Parathyroid adenoma (tissue), 2 donors: ENCODE results near the gene FCHSD1.

Experiments
- H2AFZ ChIP-seq: fragments of 300-600 bp; sonication (generic); one replicate; pipeline ENCODE4 v1.7.0; 2017; ENCODE audit warnings: antibody characterized with exemption, mild to moderate bottlenecking
- H3K27ac ChIP-seq: fragments of 300-600 bp; sonication (generic); one replicate; pipeline ENCODE4 v1.7.0; 2017
- H3K27me3 ChIP-seq: fragments of 300-600 bp; sonication (generic); one replicate; pipeline ENCODE4 v1.7.0; 2017; ENCODE audit warnings: low read length; ENCODE audit not compliant: control insufficient read depth, insufficient read depth
- H3K36me3 ChIP-seq: fragments of 300-600 bp; sonication (generic); one replicate; pipeline ENCODE4 v1.7.0; 2017; ENCODE audit warnings: low read length; ENCODE audit not compliant: control insufficient read depth, insufficient read depth
- H3K4me1 ChIP-seq: fragments of 300-600 bp; sonication (generic); one replicate; pipeline ENCODE4 v1.7.0; 2017; ENCODE audit warnings: control low read depth
- H3K4me2 ChIP-seq: fragments of 300-600 bp; sonication (generic); one replicate; pipeline ENCODE4 v1.7.0; 2017; ENCODE audit warnings: low read length
- H3K4me3 ChIP-seq: fragments of 300-600 bp; sonication (generic); one replicate; pipeline ENCODE4 v1.7.0; 2017; ENCODE audit warnings: low read depth, low read length
- H3K79me2 ChIP-seq: fragments of 300-600 bp; sonication (generic); one replicate; pipeline ENCODE4 v1.7.0; 2017; ENCODE audit warnings: control low read depth
- H3K9ac ChIP-seq: fragments of 300-600 bp; sonication (generic); one replicate; pipeline ENCODE4 v1.7.0; 2017; ENCODE audit warnings: mild to moderate bottlenecking
- H3K9me3 ChIP-seq: fragments of 300-600 bp; sonication (generic); one replicate; pipeline ENCODE4 v1.7.0; 2017; ENCODE audit warnings: low read length; ENCODE audit not compliant: control insufficient read depth
- CTCF ChIP-seq: fragments of 300-600 bp; sonication (generic); IDR thresholded peaks from one replicate; pipeline ENCODE4 v1.7.0; 2017; ENCODE audit warnings: antibody characterized with exemption, mild to moderate bottlenecking
- donor health status: primary hyperparathyroidism.

The FCHSD1 gene

GRCh38 chr5:141608046-141608445 is 43.2 kb downstream of the FCHSD1 start:
- H3K9me3 ChIP-seq = no peaks in the 10 kb centered on the region
- H3K27ac ChIP-seq = no peak overlapping the region
- peaks cover 2% of the 10 kb centered on the region for H3K4me1 ChIP-seq
- peaks cover 48% of the 10 kb centered on the region for H3K79me2 ChIP-seq
- no peak overlapping the region for H3K4me3 ChIP-seq
- no peak overlapping the region for H3K9ac ChIP-seq
- no peak overlapping the region for H3K4me2 ChIP-seq
- no peak overlapping the region for H2AFZ ChIP-seq
- H3K27me3 ChIP-seq = no peaks in the 10 kb centered on the region
- TF ChIP-seq CTCF = no peak
- no peaks in the 10 kb centered on the region for H3K36me3 ChIP-seq

- Histone ChIP-seq H3K4me3 (no peak overlapping the region), H3K27ac (peak overlapping the region; percentile 20), H3K9ac (no peak overlapping the region)
Measured at GRCh38 chr5:141605523-141606277, 45.5 kb downstream of the FCHSD1 start.

GRCh38 chr5:141603923-141604717 is 47.1 kb downstream of the FCHSD1 start:
- Histone ChIP-seq H3K36me3 (no peaks in the 10 kb centered on the region), H3K4me3 (no peak overlapping the region), H3K27ac (peak overlapping the region; percentile 46), H3K9me3 (no peaks in the 10 kb centered on the region), H3K27me3 (no peaks in the 10 kb centered on the region), H3K4me2 (no peak overlapping the region), H3K79me2 (peaks cover 43% of the 10 kb centered on the region), H3K4me1 (no peaks in the 10 kb centered on the region), H3K9ac (no peak overlapping the region), H2AFZ (no peak overlapping the region)
- no peak for TF ChIP-seq CTCF

More at GRCh38 chr5:141605523-141606277, 45.5 kb downstream of the FCHSD1 start:
- Histone ChIP-seq H3K27me3 (no peaks in the 10 kb centered on the region), H2AFZ (no peak overlapping the region), H3K9me3 (no peaks in the 10 kb centered on the region), H3K4me1 (no peaks in the 10 kb centered on the region), H3K36me3 (no peaks in the 10 kb centered on the region), H3K79me2 (peaks cover 48% of the 10 kb centered on the region), H3K4me2 (no peak overlapping the region)
- no peak for TF ChIP-seq CTCF

- Histone ChIP-seq H3K9me3 (no peaks in the 10 kb centered on the region), H3K79me2 (peaks cover 41% of the 10 kb centered on the region), H3K9ac (no peak overlapping the region), H3K4me1 (no peaks in the 10 kb centered on the region), H3K27me3 (no peaks in the 10 kb centered on the region), H3K4me3 (no peak overlapping the region), H2AFZ (no peak overlapping the region), H3K27ac (no peak overlapping the region), H3K36me3 (no peaks in the 10 kb centered on the region), H3K4me2 (no peak overlapping the region)
- TF ChIP-seq CTCF = no peak
Measured at GRCh38 chr5:141602606-141603005, 48.6 kb downstream of the FCHSD1 start.
